ENCODE results near the gene SCAANT1. TPM values are rescaled to one million over a fixed set of nuclear protein-coding genes. Genes with fewer than 3 reads are reported as not detected.

SCAANT1 gene
- total RNA-seq, 2 experiments from 2014 or later: not detected

GRCh38 chr3:63922491-63923199 is 10.5 kb upstream of the SCAANT1 start:
- no TSS peak for BruUV-seq (replicated peaks)
- Histone ChIP-seq H3K27ac (ENCODE audit: low read depth, low read length, poor library complexity, severe bottlenecking) (peak overlapping the region; percentile 60), H4K20me1 (ENCODE audit: insufficient read depth, low read length) (peaks cover 23% of the 10 kb centered on the region), H3K36me3 (ENCODE audit: insufficient read depth, low read length) (peaks cover 81% of the 10 kb centered on the region), H3K4me3 (ENCODE audit: low read depth, low read length, poor library complexity, severe bottlenecking) (peak overlapping the region; percentile 17), H3K4me2 (ENCODE audit: low read length) (peak overlapping the region; percentile 66), H3K9me3 (ENCODE audit: low read length) (no peaks in the 10 kb centered on the region), H3K4me1 (ENCODE audit: insufficient read depth, low read length, poor library complexity, severe bottlenecking) (peaks cover 56% of the 10 kb centered on the region), H3K9me2 (ENCODE audit: insufficient read depth, low read length) (no peaks in the 10 kb centered on the region), H2AFZ (ENCODE audit: low read length) (no peak overlapping the region), H3K79me2 (ENCODE audit: insufficient read depth, low read depth, low read length) (peaks cover 39% of the 10 kb centered on the region; the same call in 1 of the 2 replicates)
- POLR2A ChIA-PET: interaction anchor here (0.6 kb wide), 1 partner anchor 656 kb away, joined by 3 read pairs; no protein-coding TSS in a partner anchor
- CTCF ChIA-PET (ENCODE audit: unreplicated experiment): no interaction called here
- intact Hi-C loops (cut with micrococcal nuclease; ENCODE audit: unreplicated experiment): no loop called here
- TF ChIP-seq CTCF (conservative IDR thresholded peaks at IDR 0.05; ENCODE audit: low read length) (no peak), EZH2phosphoT487 (IDR thresholded peaks at IDR 0.05; ENCODE audit: borderline replicate concordance, low read depth, low read length) (no peak)
- DNase-seq (ENCODE audit: low spot score): no peak

- DNase-seq (ENCODE audit: low spot score): peak; percentile 81
- Histone ChIP-seq H3K36me3 (ENCODE audit: insufficient read depth, low read length) (peaks cover 89% of the 10 kb centered on the region), H2AFZ (ENCODE audit: low read length) (no peak overlapping the region), H3K9me2 (ENCODE audit: insufficient read depth, low read length) (no peaks in the 10 kb centered on the region), H3K79me2 (ENCODE audit: insufficient read depth, low read depth, low read length) (peaks cover 43% of the 10 kb centered on the region; the same call in 1 of the 2 replicates), H3K9me3 (ENCODE audit: low read length) (0 out of 2 replicates have a peak, but pooled peaks cover 6% of the 10 kb centered on the region), H3K4me2 (ENCODE audit: low read length) (peak overlapping the region; percentile 66), H4K20me1 (ENCODE audit: insufficient read depth, low read length) (peaks cover 23% of the 10 kb centered on the region), H3K27ac (ENCODE audit: low read depth, low read length, poor library complexity, severe bottlenecking) (peak overlapping the region; percentile 60), H3K4me1 (ENCODE audit: insufficient read depth, low read length, poor library complexity, severe bottlenecking) (peaks cover 51% of the 10 kb centered on the region), H3K4me3 (ENCODE audit: low read depth, low read length, poor library complexity, severe bottlenecking) (peak overlapping the region; percentile 17)
- ChIA-PET CTCF (ENCODE audit: unreplicated experiment) (no interaction called here), POLR2A (interaction anchor here (1.0 kb wide), 1 partner anchor 50 kb away, joined by 3 read pairs; no protein-coding TSS in a partner anchor)
- TF ChIP-seq EZH2phosphoT487 (IDR thresholded peaks at IDR 0.05; ENCODE audit: borderline replicate concordance, low read depth, low read length) (no peak), CTCF (conservative IDR thresholded peaks at IDR 0.05; ENCODE audit: low read length) (no peak)
- no TSS peak for BruUV-seq (replicated peaks)
- intact Hi-C loops (cut with micrococcal nuclease; ENCODE audit: unreplicated experiment): no loop called here
Measured at GRCh38 chr3:63921741-63922482, 9.7 kb upstream of the SCAANT1 start.

Measured in OCI-LY7 (cell line).